Measurements from ENCODE around the gene LRRC26.

LRRC26 gene, protein sequence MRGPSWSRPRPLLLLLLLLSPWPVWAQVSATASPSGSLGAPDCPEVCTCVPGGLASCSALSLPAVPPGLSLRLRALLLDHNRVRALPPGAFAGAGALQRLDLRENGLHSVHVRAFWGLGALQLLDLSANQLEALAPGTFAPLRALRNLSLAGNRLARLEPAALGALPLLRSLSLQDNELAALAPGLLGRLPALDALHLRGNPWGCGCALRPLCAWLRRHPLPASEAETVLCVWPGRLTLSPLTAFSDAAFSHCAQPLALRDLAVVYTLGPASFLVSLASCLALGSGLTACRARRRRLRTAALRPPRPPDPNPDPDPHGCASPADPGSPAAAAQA

DNA sequence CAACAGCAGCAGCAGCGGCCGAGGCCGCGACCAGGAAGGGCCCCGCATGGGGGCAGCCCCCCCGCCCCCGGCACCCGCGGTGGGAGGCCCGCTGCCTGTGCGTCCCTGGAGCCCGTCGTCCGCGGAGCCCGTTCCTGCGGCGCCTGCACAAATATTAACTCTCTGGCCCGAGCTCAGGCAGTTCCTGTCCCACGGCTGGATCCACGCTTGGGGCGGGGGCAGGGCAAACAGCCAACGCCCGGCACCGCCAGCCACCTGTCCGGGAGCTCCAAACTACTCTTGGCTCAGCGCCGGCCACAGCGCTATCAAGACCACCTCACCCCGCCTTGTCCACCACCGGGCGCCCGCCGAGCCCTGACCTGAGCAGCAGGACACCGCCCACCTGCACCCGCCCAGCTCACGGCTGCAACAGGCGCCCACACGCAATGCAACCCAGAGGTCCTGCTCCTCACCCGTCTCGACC is at the start of gene LRRC26:
TSS of gene LRRC26 (minus strand) at position 156 of the 463 bp plus-strand sequence. CDS start at position 48, 108 bp downstream.
- H3K4me3 ChIP-seq (ENCODE audit: low read depth, low read length) = no peak within 1 kb of the TSS
- no peak for DNase-seq (ENCODE audit: low read depth)

DNA sequence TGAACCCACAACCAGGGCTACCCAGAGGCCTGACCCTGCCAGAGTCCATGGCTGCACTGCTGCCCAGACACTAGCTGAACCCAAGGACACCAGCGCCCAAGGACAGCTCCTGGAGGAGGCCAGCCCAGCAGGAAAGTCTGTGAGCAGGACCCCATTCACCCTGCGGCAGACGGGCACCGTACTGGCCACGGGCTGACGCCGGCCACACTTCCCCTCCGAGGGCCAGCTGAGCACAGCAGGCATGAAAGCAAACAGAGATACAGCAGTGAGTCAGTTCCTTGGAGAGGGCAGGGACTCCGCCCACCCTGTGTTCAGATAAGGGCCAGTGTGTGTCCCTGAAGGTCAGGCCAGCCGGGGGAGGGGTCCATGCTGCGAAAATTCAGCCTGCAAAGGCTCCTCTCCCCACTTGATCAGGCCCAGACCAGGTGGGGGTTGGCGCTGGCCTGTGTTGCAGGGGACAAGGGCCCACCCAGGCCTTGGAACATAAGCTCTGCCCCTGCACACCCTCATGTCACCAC is 49.0 kb upstream of the LRRC26 start:
- H3K4me3 ChIP-seq (ENCODE audit: low read depth, low read length) = no peak overlapping the region
- DNase-seq (ENCODE audit: low read depth) = no peak

DNA sequence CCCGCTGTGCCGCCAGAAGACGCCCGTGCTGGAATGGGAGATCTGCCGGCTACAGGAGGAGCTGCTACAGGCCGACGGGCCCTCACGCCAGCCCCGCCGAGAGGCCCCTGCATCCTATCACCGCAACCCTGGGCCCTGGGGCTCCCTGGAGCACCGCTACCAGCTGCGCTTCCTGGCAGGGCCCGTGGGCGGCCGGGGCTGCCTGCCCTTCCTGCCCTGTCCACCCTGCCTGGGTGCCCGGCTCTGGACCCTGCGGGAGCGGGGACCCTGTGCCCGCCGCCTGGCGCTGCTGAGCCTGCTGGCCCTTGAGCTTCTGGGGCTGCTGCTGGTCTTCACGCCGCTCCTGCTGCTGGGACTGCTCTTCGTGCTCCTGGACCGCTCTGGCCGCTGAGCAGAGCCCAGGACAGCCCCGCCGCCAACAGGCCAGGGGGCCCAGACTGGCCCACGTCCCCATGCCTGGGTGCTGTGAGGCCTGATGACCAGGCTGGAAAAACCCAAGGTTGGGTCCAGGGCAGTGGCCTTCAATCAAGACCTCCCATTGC is 48.4 kb upstream of the LRRC26 start:
- no peak overlapping the region for H3K4me3 ChIP-seq (ENCODE audit: low read depth, low read length)
- DNase-seq (ENCODE audit: low read depth) = no peak

DNA sequence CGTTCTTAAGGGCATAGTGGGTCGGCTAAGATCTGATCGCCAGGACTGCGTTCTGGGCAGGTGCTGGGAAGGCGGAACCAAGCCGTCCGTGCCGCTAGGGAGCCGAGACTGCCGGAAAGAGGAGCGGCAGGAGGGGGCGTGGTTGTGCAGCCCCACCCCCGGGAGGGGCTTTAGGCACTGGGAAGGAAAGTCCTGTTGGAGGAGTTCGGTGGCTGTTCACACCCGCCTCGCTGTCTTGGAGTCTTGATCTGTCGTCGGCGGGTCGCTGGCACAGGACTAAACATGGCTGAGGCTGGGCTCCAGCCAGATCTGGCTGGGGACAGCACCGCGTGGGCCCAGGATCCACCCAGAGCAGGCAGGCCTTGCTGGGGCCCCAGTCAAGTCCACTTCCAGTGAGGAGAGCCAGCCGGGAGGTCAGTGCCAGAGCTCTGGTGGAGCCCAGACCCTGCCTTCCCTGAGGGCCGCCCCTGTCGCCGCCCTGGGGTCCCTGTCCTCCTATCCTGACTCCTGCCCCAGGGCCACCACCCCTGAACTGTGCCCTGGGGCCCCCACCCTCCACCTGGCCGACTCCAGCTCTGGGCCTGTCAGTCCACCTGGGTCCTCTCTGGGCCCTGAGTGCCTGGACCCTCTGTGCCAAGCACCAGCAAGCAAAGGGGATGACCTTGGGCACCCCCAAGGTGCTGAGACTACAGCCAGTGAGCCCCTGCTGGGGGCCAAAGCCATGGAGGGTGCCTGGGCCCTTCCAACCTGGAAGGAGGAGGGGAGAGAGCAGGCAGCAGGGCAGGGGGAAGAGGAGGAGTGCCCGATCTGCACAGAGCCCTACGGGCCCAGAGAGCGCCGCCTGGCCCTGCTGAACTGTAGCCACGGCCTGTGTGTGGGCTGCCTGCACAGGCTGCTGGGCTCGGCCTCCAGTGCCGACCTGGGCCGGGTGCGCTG is 47.7 kb upstream of the LRRC26 start:
- H3K4me3 ChIP-seq (ENCODE audit: low read depth, low read length) = no peak overlapping the region
- no peak for DNase-seq (ENCODE audit: low read depth)

DNA sequence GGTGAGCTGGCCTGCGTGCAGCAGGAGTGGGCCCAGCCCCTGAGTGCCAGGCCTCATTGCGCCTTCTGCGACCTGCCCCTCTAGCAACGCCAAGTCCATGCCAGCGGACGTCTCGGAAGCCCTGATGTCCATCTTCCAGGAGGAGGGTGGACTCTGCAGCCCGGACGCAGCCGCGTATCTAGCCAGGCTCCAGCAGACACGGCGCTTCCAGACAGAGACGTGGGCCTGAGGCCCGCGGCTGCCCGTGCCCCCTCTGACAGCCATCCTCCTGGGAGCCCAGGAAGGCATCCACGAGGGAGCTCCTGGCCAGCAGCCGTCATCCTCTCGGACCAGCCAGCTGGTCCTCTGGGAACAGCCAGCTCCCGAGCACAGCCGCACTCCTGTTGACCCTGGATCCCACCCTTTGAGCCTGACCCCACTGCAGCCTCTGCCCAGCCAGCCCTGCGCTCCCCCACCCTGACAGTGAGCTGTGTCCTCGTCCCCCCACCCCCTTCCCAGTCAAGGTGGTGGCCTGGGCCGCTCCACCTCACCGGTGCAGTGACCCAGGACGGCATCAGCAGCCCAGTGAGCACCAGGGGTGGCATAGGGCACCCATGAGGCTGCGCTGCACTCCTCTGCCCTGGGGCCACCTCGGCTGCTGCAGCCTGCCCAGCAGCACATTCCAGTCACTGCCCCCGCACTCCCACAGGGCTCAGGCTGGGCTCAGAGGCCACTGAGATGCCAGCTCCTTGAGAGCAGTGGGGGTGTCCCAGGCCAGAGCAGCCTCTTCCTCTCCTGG is 46.5 kb upstream of the LRRC26 start:
- no peak overlapping the region for H3K4me3 ChIP-seq (ENCODE audit: low read depth, low read length)
- DNase-seq (ENCODE audit: low read depth) = no peak

DNA sequence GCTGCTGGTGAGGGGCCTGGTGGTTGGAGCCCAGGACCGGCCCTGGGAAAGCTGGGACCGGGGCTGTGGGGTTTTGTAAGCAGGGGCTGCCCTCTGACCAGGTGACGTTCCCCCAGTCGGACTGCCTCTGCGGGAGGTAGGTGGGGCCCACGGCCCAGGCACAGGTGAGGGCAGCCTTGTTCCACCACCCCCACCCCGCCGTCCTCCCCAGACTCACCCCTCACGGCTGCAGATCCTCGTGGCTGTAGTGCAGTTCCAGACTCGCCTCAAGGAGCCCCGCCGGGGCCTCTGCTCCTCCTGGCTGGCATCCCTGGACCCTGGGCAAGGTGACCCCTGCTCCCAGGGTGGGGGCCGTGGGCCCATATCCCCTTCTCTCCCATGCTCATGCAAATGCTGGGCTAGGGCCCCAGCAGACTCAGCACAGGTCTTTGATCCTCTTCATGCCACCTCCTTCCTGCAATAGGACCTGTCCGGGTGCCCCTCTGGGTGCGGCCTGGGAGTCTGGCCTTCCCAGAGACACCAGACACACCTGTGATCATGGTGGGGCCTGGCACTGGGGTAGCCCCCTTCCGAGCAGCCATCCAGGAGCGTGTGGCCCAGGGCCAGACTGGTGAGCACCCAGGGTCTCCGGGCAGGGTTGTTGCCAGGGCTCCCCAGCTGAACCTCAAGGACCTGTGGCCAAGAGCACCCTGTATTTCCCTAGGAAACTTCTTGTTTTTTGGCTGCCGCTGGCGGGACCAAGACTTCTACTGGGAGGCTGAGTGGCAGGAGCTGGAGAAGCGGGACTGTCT is 45.5 kb upstream of the LRRC26 start:
- H3K4me3 ChIP-seq (ENCODE audit: low read depth, low read length) = no peak overlapping the region
- DNase-seq (ENCODE audit: low read depth) = no peak

DNA sequence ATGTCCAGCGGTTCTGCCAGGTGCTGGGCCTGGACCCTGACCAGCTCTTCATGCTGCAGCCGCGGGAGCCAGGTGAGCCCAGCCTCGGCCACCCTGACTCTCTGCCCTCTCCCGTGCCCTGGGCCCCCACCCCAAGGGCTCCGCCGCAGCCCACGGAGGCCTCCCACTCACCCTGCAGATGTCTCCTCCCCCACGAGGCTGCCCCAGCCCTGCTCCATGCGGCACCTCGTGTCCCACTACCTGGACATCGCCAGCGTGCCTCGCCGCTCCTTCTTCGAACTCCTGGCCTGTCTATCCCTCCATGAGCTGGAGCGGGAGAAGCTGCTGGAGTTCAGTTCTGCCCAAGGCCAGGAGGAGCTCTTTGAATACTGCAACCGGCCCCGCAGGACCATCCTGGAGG is 44.8 kb upstream of the LRRC26 start:
- DNase-seq (ENCODE audit: low read depth) = no peak
- H3K4me3 ChIP-seq (ENCODE audit: low read depth, low read length) = no peak overlapping the region

DNA sequence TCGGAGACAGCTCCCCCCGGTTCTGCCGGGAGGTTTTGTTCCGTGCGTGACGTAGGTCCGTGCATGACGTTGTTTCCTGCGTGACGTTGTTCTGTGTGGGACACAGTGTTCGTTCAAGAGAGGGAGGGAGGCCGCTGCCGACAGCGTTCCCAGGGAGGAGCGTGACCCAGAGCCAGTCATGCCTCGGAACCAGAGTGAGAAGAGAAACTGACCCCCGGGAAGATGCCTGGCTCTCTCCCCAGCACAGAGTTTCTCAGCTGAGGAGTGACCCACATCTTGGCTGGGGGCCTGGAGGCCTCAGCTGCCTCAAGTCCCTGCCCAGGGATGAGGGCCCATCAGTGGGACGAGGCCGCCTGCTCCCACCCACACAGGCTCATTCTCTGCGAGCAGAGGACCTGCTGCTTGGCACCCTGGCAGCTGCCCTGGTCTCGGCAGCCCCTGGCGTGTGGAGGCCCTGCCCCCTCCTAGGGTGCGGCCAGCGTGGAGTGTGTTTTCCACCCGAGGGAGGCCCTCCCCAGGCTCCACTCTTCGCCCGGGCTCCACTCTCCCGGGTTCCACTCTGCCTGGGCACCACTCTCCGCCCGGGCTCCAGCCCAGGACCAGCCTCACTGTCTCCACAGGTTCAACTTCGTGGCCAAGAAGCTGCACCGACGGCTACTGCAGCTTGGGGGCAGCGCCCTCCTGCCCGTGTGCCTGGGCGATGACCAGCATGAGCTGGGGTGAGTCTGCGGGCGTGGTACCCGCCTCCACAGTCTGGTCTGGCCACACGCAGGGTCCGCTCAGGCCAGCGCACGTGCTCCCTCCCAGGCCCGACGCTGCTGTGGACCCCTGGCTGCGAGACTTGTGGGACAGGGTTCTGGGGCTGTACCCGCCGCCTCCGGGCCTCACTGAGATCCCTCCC is 43.6 kb upstream of the LRRC26 start:
- DNase-seq (ENCODE audit: low read depth) = no peak
- no peak overlapping the region for H3K4me3 ChIP-seq (ENCODE audit: low read depth, low read length)

DNA sequence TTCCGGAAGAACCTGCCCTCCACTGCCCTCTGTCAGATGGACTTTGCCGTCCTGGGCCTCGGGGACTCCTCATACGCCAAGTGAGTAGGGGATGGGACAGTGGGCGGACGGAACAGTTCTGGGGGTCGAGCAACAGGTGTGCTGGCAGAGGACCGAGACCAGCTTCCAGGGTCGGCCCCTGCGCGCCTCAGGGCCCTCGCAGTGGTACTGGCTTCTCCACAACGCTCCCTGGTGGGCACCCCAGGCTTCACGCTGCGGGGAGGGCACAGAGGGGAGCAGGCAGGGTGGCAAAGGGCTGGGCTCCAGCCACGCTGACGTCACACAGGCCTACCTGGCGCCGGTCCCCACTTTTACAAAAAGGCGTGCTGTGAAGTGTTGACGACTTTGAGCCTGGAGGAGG is 42.7 kb upstream of the LRRC26 start:
- DNase-seq (ENCODE audit: low read depth) = no peak
- no peak overlapping the region for H3K4me3 ChIP-seq (ENCODE audit: low read depth, low read length)

DNA sequence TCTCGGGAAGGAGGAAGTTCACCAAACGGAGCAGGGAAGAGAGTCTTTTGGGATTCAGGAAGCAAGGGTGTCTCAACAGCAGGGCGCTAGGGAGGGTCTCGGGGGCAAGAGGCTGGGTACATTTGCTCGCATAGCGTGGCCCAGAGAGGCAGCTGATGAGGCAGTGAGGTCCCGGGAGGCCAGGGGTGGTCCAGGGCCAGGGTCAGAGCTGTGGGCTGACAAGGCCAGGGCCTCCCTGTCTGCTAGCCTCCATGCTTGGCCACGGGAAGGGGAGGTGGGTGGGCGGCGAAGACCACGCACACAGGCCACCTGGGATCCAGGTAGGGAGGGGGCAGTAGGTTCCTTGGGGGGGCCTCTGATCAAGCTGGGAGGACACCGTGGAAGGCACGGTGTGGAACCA is 41.7 kb upstream of the LRRC26 start:
- H3K4me3 ChIP-seq (ENCODE audit: low read depth, low read length) = no peak overlapping the region
- DNase-seq (ENCODE audit: low read depth) = no peak

DNA sequence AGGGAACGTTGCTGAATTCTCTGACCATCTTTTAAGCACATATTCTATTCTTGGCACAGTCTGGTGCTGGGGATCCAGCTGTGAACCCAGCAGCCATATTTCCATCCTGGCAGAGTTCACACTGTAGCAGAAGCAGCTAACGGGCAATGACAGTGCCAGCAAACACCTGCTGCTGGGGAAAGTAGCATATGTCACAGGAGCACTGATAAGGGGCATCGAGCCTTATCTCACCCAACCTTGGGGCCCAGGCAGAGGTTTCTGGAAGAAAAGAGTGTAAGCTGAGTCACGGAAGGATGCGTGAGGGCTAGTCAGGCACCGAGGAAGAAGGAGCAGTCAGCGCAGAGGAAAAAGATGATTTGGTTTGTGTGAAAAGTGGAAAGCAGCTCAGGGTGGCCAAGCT is 36.8 kb upstream of the LRRC26 start:
- DNase-seq (ENCODE audit: low read depth) = no peak
- H3K4me3 ChIP-seq (ENCODE audit: low read depth, low read length) = peak overlapping the region; percentile 93

DNA sequence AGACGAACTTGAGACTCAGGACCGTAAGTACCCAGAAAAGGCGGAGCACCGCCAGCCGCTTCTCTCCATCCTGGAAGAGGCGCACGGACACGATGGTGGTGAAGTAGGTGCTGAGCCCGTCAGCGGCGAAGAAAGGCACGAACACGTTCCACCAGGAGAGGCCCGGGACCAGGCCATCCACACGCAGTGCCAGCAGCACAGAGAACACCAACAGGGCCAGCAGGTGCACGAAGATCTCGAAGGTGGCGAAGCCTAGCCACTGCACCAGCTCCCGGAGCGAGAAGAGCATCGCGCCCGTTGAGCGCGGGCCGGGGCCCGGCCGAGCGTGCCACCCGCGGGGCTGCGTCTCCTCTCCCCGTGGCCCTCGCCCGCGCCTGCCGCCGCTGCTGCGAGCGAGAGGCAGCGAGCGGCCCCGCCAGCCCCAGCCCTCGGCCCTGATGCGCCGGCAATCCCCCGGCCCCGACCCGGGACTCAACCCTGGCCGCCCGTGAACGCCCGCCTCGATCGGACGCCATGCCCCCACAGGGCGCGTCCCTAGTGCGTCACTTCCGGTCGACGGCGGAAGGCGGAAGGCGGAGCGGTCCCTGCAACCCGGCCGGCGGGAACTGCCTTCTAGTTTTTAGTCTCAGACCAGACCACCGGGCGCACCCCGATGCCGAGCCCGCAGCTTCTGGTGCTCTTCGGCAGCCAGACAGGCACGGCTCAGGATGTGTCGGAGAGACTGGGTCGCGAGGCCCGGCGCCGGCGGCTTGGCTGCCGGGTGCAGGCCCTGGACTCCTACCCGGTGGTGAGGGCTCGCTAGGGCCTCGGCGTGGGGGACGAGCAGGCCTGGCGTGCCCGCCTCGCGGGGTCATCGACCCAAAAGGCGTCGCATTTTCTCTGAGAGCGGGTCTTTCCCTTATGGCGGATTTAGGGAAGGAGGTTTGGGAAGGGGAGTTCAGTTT is 35.5 kb upstream of the LRRC26 start, which contains the start of the genes NDOR1 and TMEM203:
TSS of gene NDOR1 (plus strand) at position 575 of the 944 bp plus-strand sequence. CDS start at position 653, 78 bp downstream.
TSS of gene TMEM203 (minus strand) at position 523 of the 944 bp plus-strand sequence. CDS start at position 289, 234 bp downstream.
- DNase-seq (ENCODE audit: low read depth) = peak; percentile 32
- peak within 1 kb of the TSS; percentile 93 for H3K4me3 ChIP-seq (ENCODE audit: low read depth, low read length)

DNA sequence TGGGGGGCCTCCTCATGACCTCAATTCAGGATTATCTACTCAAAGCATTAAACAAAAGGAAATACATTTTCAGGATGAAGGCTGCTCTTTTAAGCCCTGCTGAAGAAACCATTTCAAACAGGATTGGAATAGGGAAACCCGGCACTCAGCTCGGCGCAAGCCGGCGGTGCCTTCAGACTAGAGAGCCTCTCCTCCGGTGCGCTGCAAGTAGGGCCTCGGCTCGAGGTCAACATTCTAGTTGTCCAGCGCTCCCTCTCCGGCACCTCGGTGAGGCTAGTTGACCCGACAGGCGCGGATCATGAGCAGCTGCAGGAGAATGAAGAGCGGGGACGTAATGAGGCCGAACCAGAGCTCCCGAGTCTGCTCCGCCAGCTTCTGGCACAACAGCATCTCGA is 34.9 kb upstream of the LRRC26 start:
- DNase-seq (ENCODE audit: low read depth) = no peak
- peak overlapping the region; percentile 93 for H3K4me3 ChIP-seq (ENCODE audit: low read depth, low read length)

DNA sequence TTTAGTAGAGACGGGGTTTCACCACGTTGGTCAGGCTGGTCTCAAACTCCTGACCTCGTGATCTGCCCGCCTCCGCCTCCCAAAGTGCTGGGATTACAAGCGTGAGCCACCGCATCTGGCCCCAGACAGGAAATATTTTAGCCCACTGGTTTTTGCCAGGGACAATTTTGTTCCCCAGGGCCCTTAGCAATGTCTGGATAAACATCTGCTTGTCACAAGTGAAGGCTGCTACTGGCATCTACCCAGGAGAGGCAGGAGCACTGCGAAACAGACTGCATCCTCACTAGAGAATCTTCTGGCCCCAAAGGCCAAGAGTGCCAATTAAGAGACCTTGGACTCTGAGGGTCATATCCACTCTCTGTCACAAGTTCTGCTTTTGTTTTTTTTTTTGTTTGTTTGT is 33.1 kb upstream of the LRRC26 start:
- H3K4me3 ChIP-seq (ENCODE audit: low read depth, low read length) = no peak overlapping the region
- DNase-seq (ENCODE audit: low read depth) = no peak

DNA sequence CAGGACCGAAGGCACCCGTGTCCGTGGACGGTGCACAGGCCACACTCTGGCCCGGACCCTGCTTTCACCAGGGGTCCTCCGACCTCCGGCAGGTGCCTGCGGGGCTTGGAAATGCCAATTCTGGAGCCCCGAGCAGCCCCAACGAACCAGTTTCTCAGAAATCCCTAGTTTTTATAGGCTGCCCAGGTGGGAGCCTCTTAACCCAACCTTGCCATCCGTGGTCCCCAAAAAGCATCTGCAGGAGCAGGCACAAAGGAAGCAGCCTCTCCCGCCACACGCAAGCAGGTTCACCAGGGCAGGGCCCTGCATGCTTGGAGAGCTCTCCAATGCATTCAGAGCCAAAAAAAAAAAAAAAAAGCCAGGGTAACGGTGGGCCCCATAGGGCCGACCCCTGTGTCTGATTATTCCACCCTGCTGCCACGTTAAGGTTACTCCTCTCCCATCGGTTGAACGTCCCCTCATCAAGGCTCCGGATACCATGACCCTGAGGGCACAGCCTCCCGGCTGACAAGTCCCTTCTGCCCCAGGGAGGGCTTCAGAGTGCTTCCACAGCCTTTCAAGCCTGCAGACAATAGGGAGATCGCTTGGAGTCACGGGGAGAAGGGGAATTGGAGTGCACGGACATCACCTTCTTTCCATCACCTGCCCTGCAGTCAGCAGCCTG is 31.5 kb upstream of the LRRC26 start:
- H3K4me3 ChIP-seq (ENCODE audit: low read depth, low read length) = peak overlapping the region; percentile 73
- DNase-seq (ENCODE audit: low read depth) = no peak
